H1 (cell line): Measurements from ENCODE around the gene THBS3. TPM values are rescaled to one million over a fixed set of nuclear protein-coding genes. Genes with fewer than 3 reads are reported as not detected.

ENCODE experiments used
- CTCF ChIA-PET: fragments of 300-600 bp; sonication (Branson Sonifier 250); formaldehyde crosslinking; loops from one replicate; lab custom pipeline; 2021; ENCODE audit not compliant: partially characterized antibody; lab: Charles Lee
- POLR2A ChIA-PET: fragments of 300-600 bp; sonication (Branson Sonifier 250); formaldehyde crosslinking; loops from one replicate; lab custom pipeline; 2021; ENCODE audit warnings: inconsistent platforms; ENCODE audit not compliant: partially characterized antibody; lab: Charles Lee
- DNase-seq, 2 experiments: peaks; one replicate each; pipeline versions ENCODE4 v3.0.0 to v3.0.0-alpha.2; 2010 to 2022; ENCODE audit warnings: low spot score in 2 of 2, low read depth in 1 of 2, mixed read lengths in 1 of 2
- FAIRE-seq: peaks from 2 replicates; lab custom pipeline; 2011; peaks lifted over from hg19 to GRCh38; lab: Jason Lieb, UNC
- H2AFZ ChIP-seq: 2 replicates; pipeline ENCODE4 v1.8.1; 2012; ENCODE audit warnings: low read length, inconsistent platforms
- H2AK5ac ChIP-seq: 2 replicates; pipeline ENCODE4 v1.6.1; 2013; ENCODE audit warnings: low read depth, low read length
- H2BK120ac ChIP-seq: replicated peaks from 2 replicates; pipeline ENCODE3; 2013; ENCODE audit warnings: low read depth, low read length, inconsistent platforms
- H2BK12ac ChIP-seq: 2 replicates; pipeline ENCODE4 v1.6.1; 2013; ENCODE audit warnings: low read depth, low read length
- H2BK15ac ChIP-seq: 2 replicates; pipeline ENCODE4 v1.6.1; 2013; ENCODE audit warnings: low read length
- H2BK20ac ChIP-seq: 2 replicates; pipeline ENCODE4 v1.6.1; 2013; ENCODE audit warnings: low read length
- H2BK5ac ChIP-seq: 2 replicates; pipeline ENCODE4 v1.6.1; 2013; ENCODE audit warnings: low read depth, low read length
- H3K14ac ChIP-seq: 2 replicates; pipeline ENCODE4 v1.6.1; 2013; ENCODE audit warnings: inconsistent platforms; ENCODE audit not compliant: insufficient read length
- H3K18ac ChIP-seq: 2 replicates; pipeline ENCODE4 v1.6.1; 2013; ENCODE audit warnings: low read length; ENCODE audit errors: extremely low read depth
- H3K23ac ChIP-seq: 2 replicates; pipeline ENCODE4 v1.6.1; 2013; ENCODE audit warnings: inconsistent platforms; ENCODE audit not compliant: insufficient read length
- H3K23me2 ChIP-seq: 2 replicates; pipeline ENCODE4 v1.6.1; 2013; ENCODE audit warnings: low read depth, low read length
- H3K27ac ChIP-seq: 2 replicates; pipeline ENCODE4 v1.6.1; 2011; ENCODE audit warnings: low read depth, low read length, inconsistent platforms
- H3K27me3 ChIP-seq, 4 experiments: replicated peaks in 1 of 4; 1 replicate in 1 of 4; 2 replicates in 3 of 4; pipeline versions ENCODE4 v1.6.1 to v1.8.1; 2011 to 2013; ENCODE audit warnings: low read length in 3 of 4, mild to moderate bottlenecking in 3 of 4, inconsistent platforms in 2 of 4, mixed read lengths in 2 of 4, moderate library complexity in 1 of 4; ENCODE audit not compliant: control insufficient read depth in 3 of 4, insufficient read depth in 3 of 4; ENCODE audit errors: extremely low read depth in 1 of 4
- H3K36me3 ChIP-seq, 4 experiments: 2 replicates each; pipeline versions ENCODE4 v1.6.1 to v1.8.1; 2011 to 2013; ENCODE audit warnings: mild to moderate bottlenecking in 4 of 4, low read length in 3 of 4, moderate library complexity in 2 of 4, control low read depth in 1 of 4, inconsistent platforms in 1 of 4; ENCODE audit not compliant: insufficient read depth in 4 of 4, control insufficient read depth in 2 of 4
- H3K4ac ChIP-seq: replicated peaks from 2 replicates; pipeline ENCODE3; 2013; ENCODE audit warnings: low read length, low read depth, mixed read lengths, inconsistent platforms; ENCODE audit not compliant: insufficient read length
- H3K4me1 ChIP-seq, 4 experiments: replicated peaks in 1 of 4; 1 replicate in 1 of 4; 2 replicates in 3 of 4; pipeline versions ENCODE4 v1.6.1 to v1.8.1; 2011 to 2013; ENCODE audit warnings: low read length in 3 of 4, inconsistent platforms in 2 of 4, mixed read lengths in 1 of 4; ENCODE audit not compliant: insufficient read depth in 4 of 4, control insufficient read depth in 3 of 4
- H3K4me2 ChIP-seq, 2 experiments: 2 replicates each; pipeline versions ENCODE4 v1.6.1 to v1.8.1; 2011 to 2013; ENCODE audit warnings: low read depth in 2 of 2, low read length in 2 of 2, control low read depth in 1 of 2, inconsistent platforms in 1 of 2, mild to moderate bottlenecking in 1 of 2; ENCODE audit not compliant: insufficient read depth in 1 of 2
- H3K4me3 ChIP-seq, 4 experiments: fragments of 200-600, 300-600 bp in 1 of 4; sonication (generic), shearing (Covaris generic), sonication (Bioruptor Twin) in 1 of 4; 2 replicates each; pipeline versions ENCODE4 v1.5.1 to v1.8.1; 2011 to 2016; ENCODE audit warnings: low read length in 4 of 4, low read depth in 3 of 4, control low read depth in 2 of 4, inconsistent platforms in 2 of 4, mild to moderate bottlenecking in 2 of 4, mixed read lengths in 1 of 4, moderate library complexity in 1 of 4; ENCODE audit not compliant: insufficient read depth in 2 of 4; ENCODE audit errors: extremely low read depth in 1 of 4
- H3K56ac ChIP-seq: replicated peaks from 2 replicates; pipeline ENCODE3; 2013; ENCODE audit warnings: low read depth, mild to moderate bottlenecking, mixed read lengths, low read length, inconsistent platforms; ENCODE audit not compliant: insufficient read length
- H3K79me1 ChIP-seq: 2 replicates; pipeline ENCODE4 v1.6.1; 2013; ENCODE audit warnings: low read depth, low read length, control low read depth
- H3K79me2 ChIP-seq, 2 experiments: 2 replicates each; pipeline versions ENCODE4 v1.6.1 to v1.8.1; 2012 to 2013; ENCODE audit warnings: low read length in 2 of 2, mild to moderate bottlenecking in 2 of 2, inconsistent platforms in 1 of 2; ENCODE audit not compliant: insufficient read depth in 2 of 2, control insufficient read depth in 1 of 2
- H3K9ac ChIP-seq, 4 experiments: replicated peaks in 1 of 4; 1 replicate in 1 of 4; 2 replicates in 3 of 4; pipeline versions ENCODE4 v1.6.1 to v1.8.1; 2011 to 2013; ENCODE audit warnings: low read depth in 3 of 4, low read length in 3 of 4, control low read depth in 2 of 4, mild to moderate bottlenecking in 2 of 4, moderate library complexity in 2 of 4, inconsistent platforms in 1 of 4; ENCODE audit errors: extremely low read depth in 1 of 4
- H3K9me3 ChIP-seq, 2 experiments: 2 replicates each; pipeline versions ENCODE4 v1.6.1 to v1.8.1; 2012 to 2013; ENCODE audit warnings: mild to moderate bottlenecking in 2 of 2, moderate library complexity in 2 of 2, control low read depth in 1 of 2, inconsistent platforms in 1 of 2, low read depth in 1 of 2, low read length in 1 of 2, mixed read lengths in 1 of 2; ENCODE audit not compliant: insufficient read depth in 2 of 2
- H4K20me1 ChIP-seq, 2 experiments: replicated peaks in 1 of 2; 2 replicates each; pipeline versions ENCODE3 to v1.8.1; 2011 to 2013; ENCODE audit warnings: inconsistent platforms in 2 of 2, low read length in 2 of 2, mild to moderate bottlenecking in 1 of 2; ENCODE audit not compliant: insufficient read depth in 2 of 2, control insufficient read depth in 1 of 2
- H4K5ac ChIP-seq: 2 replicates; pipeline ENCODE4 v1.6.1; 2013; ENCODE audit warnings: low read length, low read depth, mixed read lengths, inconsistent platforms; ENCODE audit not compliant: insufficient read length
- H4K8ac ChIP-seq: 2 replicates; pipeline ENCODE4 v1.8.0; 2013; ENCODE audit warnings: mild to moderate bottlenecking, moderate library complexity, low read length, inconsistent platforms; ENCODE audit not compliant: insufficient read depth; ENCODE audit errors: extremely low read depth
- H4K91ac ChIP-seq: replicated peaks from 2 replicates; pipeline ENCODE3; 2013; ENCODE audit warnings: low read length, mixed read lengths, inconsistent platforms; ENCODE audit not compliant: insufficient read length
- EGR1 ChIP-seq: IDR thresholded peaks from 2 replicates; pipeline ENCODE4 v1.6.1; 2011; ENCODE audit warnings: low read depth, low read length, borderline replicate concordance
- KDM4A ChIP-seq: IDR thresholded peaks from one replicate; pipeline ENCODE4 v1.7.1; 2012; ENCODE audit warnings: low read depth, mild to moderate bottlenecking, moderate library complexity, low read length, inconsistent platforms; ENCODE audit not compliant: severe bottlenecking
- SIN3A ChIP-seq, 2 experiments: IDR thresholded peaks in 1 of 2; conservative IDR thresholded peaks in 1 of 2; 2 replicates each; pipeline ENCODE4 v1.6.1; 2011 to 2012; ENCODE audit warnings: low read length in 2 of 2, improper control_type of control experiment in 1 of 2, low read depth in 1 of 2, mild to moderate bottlenecking in 1 of 2
- TBP ChIP-seq: IDR thresholded peaks from 2 replicates; pipeline ENCODE4 v1.6.1; 2011; ENCODE audit warnings: low read depth, low read length, improper control_type of control experiment
- TCF12 ChIP-seq: IDR thresholded peaks from 2 replicates; pipeline ENCODE4 v1.6.1; 2011; ENCODE audit warnings: low read depth, mild to moderate bottlenecking, low read length
- YY1 ChIP-seq: IDR thresholded peaks from 2 replicates; pipeline ENCODE4 v1.6.1; 2011; ENCODE audit warnings: low read depth, mild to moderate bottlenecking, low read length
- WGBS, 2 experiments: shearing (Covaris generic) in 1 of 2; methylation state at CpG; one replicate each; pipeline versions ENCODE4 v1.1.6 to v1.1.7; 2013 to 2015; ENCODE audit warnings: low lambda C conversion rate in 2 of 2, mixed read lengths in 2 of 2, inconsistent platforms in 1 of 2, low coverage in 1 of 2, missing lambda C conversion rate in 1 of 2; ENCODE audit not compliant: insufficient replicate concordance in 2 of 2, insufficient coverage in 1 of 2, insufficient read length in 1 of 2; ENCODE audit errors: extremely low coverage in 1 of 2, missing lambda C conversion rate in 1 of 2; 5-methylcytosine and 5-hydroxymethylcytosine counted together
- polyA plus RNA-seq, 7 experiments: library from polyadenylated mRNA; depleted of rRNA in 3 of 7; stranded (reverse) in 5 of 7; unstranded in 2 of 7; fragments of >200 nt in 5 of 7; fragments of 200-250 nt in 2 of 7; gene quantifications; 1 replicate in 5 of 7; 2 replicates in 1 of 7; 4 replicates in 1 of 7; pipeline versions ENCODE4 v1.2.1 to v1.2.3, GENCODE V29; 2011 to 2013; ENCODE audit warnings: missing spikeins in 2 of 7, mixed read lengths in 2 of 7
- total RNA-seq: library from RNA; stranded (reverse); fragmentation: NEBNext Ultra II Directional; extraction: Animal tissue kit (Norgen Biotek cat#: 25700); gene quantifications from 2 replicates; pipeline ENCODE4 v1.2.1, GENCODE V29; 2021
- TF ChIP-seq, protein P1 (sequence below): IDR thresholded peaks from 2 replicates; pipeline ENCODE4 v1.6.1; 2011; ENCODE audit warnings: low read depth, mild to moderate bottlenecking, low read length; ENCODE audit not compliant: insufficient read depth
- TF ChIP-seq, protein P2 (sequence below): IDR thresholded peaks from 2 replicates; pipeline ENCODE4 v1.6.1; 2011; ENCODE audit warnings: low read length, improper control_type of control experiment

The THBS3 gene
- total and polyA plus RNA-seq, 2 of the 8 experiments (the other 6 are each of a cell fraction or from before 2014, with no cell fraction given), result 3.0 to 3.5 TPM

DNA sequence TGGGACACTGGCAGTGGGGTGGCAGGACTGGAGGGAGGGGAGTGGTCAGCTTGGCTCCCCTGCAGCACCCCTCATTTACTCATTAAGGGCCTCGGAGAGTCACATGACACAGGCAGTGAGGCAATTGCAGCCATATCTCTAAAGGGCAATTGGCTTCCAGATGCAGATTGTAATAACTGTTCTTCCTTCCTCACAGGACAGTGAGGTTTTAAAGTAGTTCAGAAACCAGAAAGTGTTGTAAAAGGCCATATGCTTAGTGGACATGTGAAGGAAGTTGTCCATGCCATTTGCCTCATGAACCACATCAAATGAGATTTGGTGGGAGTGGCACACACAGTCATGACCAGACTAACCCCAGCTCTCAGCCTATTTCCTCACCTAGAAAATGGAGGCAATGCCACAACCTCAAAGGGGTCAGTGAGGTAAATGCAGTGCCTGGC is 11.9 kb upstream of the THBS3 start:
- H4K5ac ChIP-seq, result no peak overlapping the region
- TF ChIP-seq, protein P1, sequence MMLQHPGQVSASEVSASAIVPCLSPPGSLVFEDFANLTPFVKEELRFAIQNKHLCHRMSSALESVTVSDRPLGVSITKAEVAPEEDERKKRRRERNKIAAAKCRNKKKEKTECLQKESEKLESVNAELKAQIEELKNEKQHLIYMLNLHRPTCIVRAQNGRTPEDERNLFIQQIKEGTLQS, result peak; percentile 88
- TF ChIP-seq EGR1 (no peak), KDM4A (peak; percentile 1), TBP (no peak), YY1 (peak; percentile 99), SIN3A (conservative IDR thresholded peaks at IDR 0.05 in 1 of 2, IDR thresholded peaks at IDR 0.05 in 1 of 2; ENCODE audit: low read depth in 1 of 2, low read length in 2 of 2) (peak in 1 of 2 experiments; percentile 43; a peak in 1 of 4 replicates), TCF12 (no peak)
- TF ChIP-seq, protein P2, sequence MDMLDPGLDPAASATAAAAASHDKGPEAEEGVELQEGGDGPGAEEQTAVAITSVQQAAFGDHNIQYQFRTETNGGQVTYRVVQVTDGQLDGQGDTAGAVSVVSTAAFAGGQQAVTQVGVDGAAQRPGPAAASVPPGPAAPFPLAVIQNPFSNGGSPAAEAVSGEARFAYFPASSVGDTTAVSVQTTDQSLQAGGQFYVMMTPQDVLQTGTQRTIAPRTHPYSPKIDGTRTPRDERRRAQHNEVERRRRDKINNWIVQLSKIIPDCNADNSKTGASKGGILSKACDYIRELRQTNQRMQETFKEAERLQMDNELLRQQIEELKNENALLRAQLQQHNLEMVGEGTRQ, result peak; percentile 97
- TF ChIP-seq, all 59 proteins: peak for 5
- Histone ChIP-seq H2AK5ac (peak overlapping the region; percentile 24; the same call in 1 of the 2 replicates), H3K4me2 (peak overlapping the region; percentile 38 to 71), H3K4ac (no peak overlapping the region), H2BK20ac (no peak overlapping the region), H4K8ac (peak overlapping the region; percentile 90), H3K23me2 (no peaks in the 10 kb centered on the region), H3K27me3 (no peaks in the 10 kb centered on the region), H3K14ac (no peak overlapping the region), H3K9me3 (no peaks in the 10 kb centered on the region), H3K18ac (no peak overlapping the region), H2BK120ac (no peak overlapping the region), H3K56ac (no peak overlapping the region), H3K36me3 (0 out of 8 replicates have a peak, but pooled peaks cover 0 to 3% (median 0%) of the 10 kb centered on the region in 4 experiments), H3K79me2 (no peaks in the 10 kb centered on the region), H2BK5ac (0 out of 2 replicates have a peak overlapping the region, but pooled peaks have one; percentile 19), H3K23ac (no peak overlapping the region), H3K27ac (no peak overlapping the region; the same call in 1 of the 2 replicates), H4K91ac (no peak overlapping the region), H3K4me3 (peak overlapping the region in 1 of 4 experiments; percentile 21; a peak in 1 of 8 replicates), H2BK12ac (0 out of 2 replicates have a peak overlapping the region, but pooled peaks have one; percentile 27), H3K4me1 (peaks cover 0 to 7% (median 0%) of the 10 kb centered on the region in 4 experiments; a peak in 1 of 7 replicates), H2AFZ (peak overlapping the region; percentile 97), H2BK15ac (no peak overlapping the region), H4K20me1 (no peaks in the 10 kb centered on the region), H3K79me1 (no peaks in the 10 kb centered on the region; the same call in 1 of the 2 replicates), H3K9ac (no peak overlapping the region; a peak in 1 of 7 replicates)
- FAIRE-seq (no peak), DNase-seq (peak in 1 of 2 experiments; percentile 70)
- ChIA-PET CTCF (interaction anchor here (0.8 to 2.5 kb wide), 5 partner anchors 9 to 134 kb away, joined by 3 to 16 read pairs (median 5); partner anchors contain the start of genes MTX1 and THBS3), POLR2A (interaction anchor here (0.9 to 11.9 kb wide), 10 partner anchors 8 to 54 kb away, joined by 3 to 235 read pairs (median 6); partner anchors contain the start of genes CLK2, KRTCAP2, MTX1 and SCAMP3)
- WGBS, 2 experiments, result 71% methylated on average over 1 of the region's 1 CpG; no CpG with 5 or more reads in 1 of the 2 experiments
